Neural cell (in vitro differentiated cells): Measurements from ENCODE around the gene LGALS3BP. TPM values are rescaled to one million over a fixed set of nuclear protein-coding genes. Genes with fewer than 3 reads are reported as not detected.

Source experiments
- H2AFZ ChIP-seq: fragments of 200-600, 300-800 bp; sonication (generic), shearing (Covaris generic); 2 replicates; pipeline ENCODE4 v1.6.0; 2014; ENCODE audit warnings: low read depth, mild to moderate bottlenecking, antibody characterized with exemption, low read length, moderate library complexity
- H3F3A ChIP-seq: fragments of 200-600 bp; shearing (Covaris generic); 2 replicates; pipeline ENCODE4 v1.6.1; 2016; ENCODE audit warnings: mild to moderate bottlenecking, moderate library complexity, mixed read lengths, antibody characterized with exemption, low read length; ENCODE audit not compliant: insufficient read depth, poor library complexity, severe bottlenecking
- H3K27ac ChIP-seq: fragments of 200-600, 300-800 bp; sonication (generic), shearing (Covaris generic); 2 replicates; pipeline ENCODE4 v1.5.1; 2014; ENCODE audit warnings: mild to moderate bottlenecking, low read length, moderate library complexity
- H3K27me3 ChIP-seq: fragments of 300-800, 200-600 bp; sonication (generic), shearing (Covaris generic); 2 replicates; pipeline ENCODE4 v1.6.0; 2014; ENCODE audit warnings: mild to moderate bottlenecking, low read depth, low read length, moderate library complexity; ENCODE audit not compliant: insufficient read depth
- H3K36me3 ChIP-seq: fragments of 300-800, 200-600 bp; sonication (generic), shearing (Covaris generic); 2 replicates; pipeline ENCODE4 v1.5.1; 2014; ENCODE audit warnings: mild to moderate bottlenecking, antibody characterized with exemption, low read length, moderate library complexity; ENCODE audit not compliant: insufficient read depth
- H3K4me2 ChIP-seq: fragments of 300-800, 200-600 bp; sonication (generic), shearing (Covaris generic); 2 replicates; pipeline ENCODE4 v1.6.0; 2014; ENCODE audit warnings: mild to moderate bottlenecking, low read length
- H3K4me3 ChIP-seq: fragments of 300-800, 200-600 bp; sonication (generic), shearing (Covaris generic); 2 replicates; pipeline ENCODE4 v1.5.1; 2014; ENCODE audit warnings: mild to moderate bottlenecking, low read length, moderate library complexity
- H3K79me2 ChIP-seq: fragments of 200-600 bp; shearing (Covaris generic); replicated peaks from 2 replicates; pipeline ENCODE4 v1.6.0; 2014; ENCODE audit warnings: mild to moderate bottlenecking, low read length, moderate library complexity; ENCODE audit not compliant: insufficient read depth
- H3K9ac ChIP-seq: fragments of 300-800, 200-600 bp; sonication (generic), shearing (Covaris generic); 2 replicates; pipeline ENCODE4 v1.6.1; 2016; ENCODE audit warnings: mild to moderate bottlenecking, low read length, mixed read lengths
- H3K9me2 ChIP-seq: fragments of 200-600 bp; shearing (Covaris generic); 2 replicates; pipeline ENCODE4 v1.6.1; 2016; ENCODE audit warnings: mild to moderate bottlenecking, low read length, mixed read lengths; ENCODE audit not compliant: insufficient read depth
- H3K9me3 ChIP-seq: fragments of 200-600, 300-800 bp; sonication (generic), shearing (Covaris generic); 2 replicates; pipeline ENCODE4 v1.6.1; 2016; ENCODE audit warnings: mild to moderate bottlenecking, mixed run types, low read length, moderate library complexity, mixed read lengths
- H4K20me1 ChIP-seq: fragments of 200-600 bp; shearing (Covaris generic); 2 replicates; pipeline ENCODE4 v1.6.1; 2016; ENCODE audit warnings: mild to moderate bottlenecking, mixed run types; ENCODE audit not compliant: insufficient read depth
- CTCF ChIP-seq: fragments of 450-650 bp; IDR thresholded peaks from 2 replicates; pipeline ENCODE4 v1.5.1; 2014; ENCODE audit warnings: antibody characterized with exemption, mild to moderate bottlenecking, moderate library complexity; ENCODE audit not compliant: poor library complexity, severe bottlenecking
- EP300 ChIP-seq: fragments of 450-650 bp; conservative IDR thresholded peaks from 2 replicates; pipeline ENCODE4 v1.6.1; 2014; ENCODE audit warnings: antibody characterized with exemption, mild to moderate bottlenecking, moderate library complexity; ENCODE audit not compliant: poor library complexity, severe bottlenecking
- EZH2 ChIP-seq: fragments of 200-600, 300-800 bp; shearing (Covaris generic), sonication (generic); IDR thresholded peaks from 2 replicates; pipeline ENCODE4 v1.6.1; 2014; ENCODE audit warnings: antibody characterized with exemption, low read length, borderline replicate concordance, mild to moderate bottlenecking; ENCODE audit not compliant: insufficient read depth, poor library complexity, severe bottlenecking
- MXI1 ChIP-seq: fragments of 450-650 bp; conservative IDR thresholded peaks from 2 replicates; pipeline ENCODE4 v1.6.1; 2014; ENCODE audit warnings: antibody characterized with exemption, mild to moderate bottlenecking; ENCODE audit not compliant: poor library complexity, severe bottlenecking
- POLR2AphosphoS5 ChIP-seq: IDR thresholded peaks from 2 replicates; pipeline ENCODE4 v1.6.1; 2012
- RAD21 ChIP-seq: fragments of 450-650 bp; conservative IDR thresholded peaks from 2 replicates; pipeline ENCODE4 v1.6.1; 2014; ENCODE audit warnings: antibody characterized with exemption, mild to moderate bottlenecking, moderate library complexity
- REST ChIP-seq: IDR thresholded peaks from 2 replicates; pipeline ENCODE4 v1.6.1; 2012; ENCODE audit warnings: borderline replicate concordance
- SMC3 ChIP-seq: fragments of 450-650 bp; conservative IDR thresholded peaks from 2 replicates; pipeline ENCODE4 v1.6.1; 2014; ENCODE audit warnings: antibody characterized with exemption, mild to moderate bottlenecking, moderate library complexity; ENCODE audit not compliant: poor library complexity
- TAF1 ChIP-seq: IDR thresholded peaks from 2 replicates; pipeline ENCODE4 v1.6.1; 2012; ENCODE audit warnings: low read depth
- polyA plus RNA-seq: library from polyadenylated mRNA; depleted of rRNA; stranded (reverse); fragments of >200 nt; gene quantifications from 2 replicates; pipeline ENCODE4 v1.2.3, GENCODE V29; 2014

LGALS3BP gene
- polyA plus RNA-seq, 1 donor from 2014 or later, result 5.4 TPM

GRCh38 chr17:78959803-78960202 lies 19.9 kb downstream of the LGALS3BP start:
- Histone ChIP-seq H3K9me3 (no peaks in the 10 kb centered on the region), H3K4me3 (no peak overlapping the region), H3K27ac (no peak overlapping the region), H3K36me3 (no peaks in the 10 kb centered on the region), H3K79me2 (no peaks in the 10 kb centered on the region), H3K9ac (no peak overlapping the region), H3K9me2 (no peaks in the 10 kb centered on the region), H4K20me1 (no peaks in the 10 kb centered on the region), H2AFZ (no peak overlapping the region), H3K27me3 (no peaks in the 10 kb centered on the region), H3F3A (no peaks in the 10 kb centered on the region), H3K4me2 (no peak overlapping the region)
- TF ChIP-seq TAF1 (no peak), EP300 (no peak), POLR2AphosphoS5 (no peak), CTCF (no peak), RAD21 (no peak)

- no peak overlapping the region for H3K9ac ChIP-seq
- no peaks in the 10 kb centered on the region for H4K20me1 ChIP-seq
- no peak overlapping the region for H3K4me2 ChIP-seq
- H3F3A ChIP-seq, result no peaks in the 10 kb centered on the region
- no peaks in the 10 kb centered on the region for H3K9me2 ChIP-seq
- H3K36me3 ChIP-seq, result no peaks in the 10 kb centered on the region
- no peak overlapping the region for H3K4me3 ChIP-seq
- H3K27me3 ChIP-seq, result no peaks in the 10 kb centered on the region
- no peak overlapping the region for H2AFZ ChIP-seq
- no peak for TF ChIP-seq EZH2
- TF ChIP-seq SMC3, result no peak
- no peak for TF ChIP-seq TAF1
- no peak for TF ChIP-seq POLR2AphosphoS5
- TF ChIP-seq RAD21, result no peak
- TF ChIP-seq MXI1, result no peak
- TF ChIP-seq EP300, result no peak
- TF ChIP-seq CTCF, result no peak
- no peak for TF ChIP-seq REST
- H3K9me3 ChIP-seq, result no peaks in the 10 kb centered on the region
- no peak overlapping the region for H3K27ac ChIP-seq
- no peaks in the 10 kb centered on the region for H3K79me2 ChIP-seq
These were observed 21.0 kb downstream of the LGALS3BP start for GRCh38 chr17:78958641-78959127.
